HPDE6-E6E7 (cell line): ENCODE measurements around the gene ITGA2B.
A peak's percentile ranks its signal among the peaks of the same experiment; 100 is the strongest.
"Not testable (repeated sequence)": the region's sequence is repeated elsewhere in the genome, so short reads cannot be mapped to it uniquely, and the experiment has no call there.

ENCODE experiments used
- DNase-seq: peaks from one replicate; pipeline ENCODE4 v3.0.0; 2011; ENCODE audit warnings: missing footprints; ENCODE audit errors: extremely low spot score

ITGA2B gene

GRCh38 chr17:44330263-44330662 is 59.2 kb downstream of the ITGA2B start:
- DNase-seq: not testable (repeated sequence)

- not testable (repeated sequence) for DNase-seq
Observed at GRCh38 chr17:44329516-44329915, 59.9 kb downstream of the ITGA2B start.

GRCh38 chr17:44327715-44328449 is 61.6 kb downstream of the ITGA2B start:
- no peak for DNase-seq

GRCh38 chr17:44326861-44327444 is 62.5 kb downstream of the ITGA2B start:
- peak; percentile 97 for DNase-seq

GRCh38 chr17:44324571-44325275 is 64.7 kb downstream of the ITGA2B start, which contains the start of gene SLC25A39:
TSS of gene SLC25A39 (minus strand) at chr17:44324823. CDS start at chr17:44323562, 1,261 bp downstream.
- no peak for DNase-seq

GRCh38 chr17:44324092-44324570 is 65.3 kb downstream of the ITGA2B start:
- no peak for DNase-seq

- no peak for DNase-seq
Observed at GRCh38 chr17:44323359-44324091, 65.9 kb downstream of the ITGA2B start.

GRCh38 chr17:44322236-44322895 is 67.1 kb downstream of the ITGA2B start:
- DNase-seq: no peak
